IMR-90 (cell line): Measurements from ENCODE around the gene CYSTM1. TPM values are rescaled to one million over a fixed set of nuclear protein-coding genes. Genes with fewer than 3 reads are reported as not detected.

Experiments used
- ATAC-seq: fragments of 200-7000 bp; cut with Tn5 transposase; 2 replicates; pipeline ENCODE4 v1.9.1; 2020; ENCODE audit warnings: low read depth, mild to moderate bottlenecking, moderate library complexity
- BruUV-seq: library from RNA; stranded (reverse); fragments of 400-500 nt; replicated peaks from 2 replicates; lab custom pipeline; 2021; lab: Mats Ljungman, UMichigan
- CTCF ChIA-PET: fragments of 300-600 bp; formaldehyde crosslinking; extraction: SDS; loops from one replicate; lab custom pipeline; 2021; ENCODE audit warnings: antibody characterized with exemption; lab: Yijun Ruan, JAX
- POLR2A ChIA-PET: fragments of 300-600 bp; sonication (Branson Sonifier 250); formaldehyde crosslinking; loops from one replicate; lab custom pipeline; 2022; ENCODE audit warnings: antibody characterized with exemption; ENCODE audit not compliant: unreplicated experiment; lab: Charles Lee
- DNase-seq: peaks from one replicate; pipeline ENCODE4 v3.0.0; 2013
- H2AFZ ChIP-seq: replicated peaks from 2 replicates; pipeline ENCODE3; 2013; ENCODE audit warnings: low read length, mild to moderate bottlenecking; ENCODE audit not compliant: poor library complexity
- H2AK5ac ChIP-seq: 2 replicates; pipeline ENCODE4 v1.6.1; 2013; ENCODE audit warnings: low read depth, low read length, inconsistent platforms
- H2AK9ac ChIP-seq: replicated peaks from 2 replicates; pipeline ENCODE3; 2013; ENCODE audit warnings: mild to moderate bottlenecking, low read depth, low read length, moderate library complexity; ENCODE audit not compliant: poor library complexity
- H2BK120ac ChIP-seq: 2 replicates; pipeline ENCODE4 v1.6.1; 2013; ENCODE audit warnings: low read depth, low read length, inconsistent platforms
- H2BK15ac ChIP-seq: 3 replicates; pipeline ENCODE4 v1.6.1; 2013; ENCODE audit warnings: low read depth, low read length, inconsistent platforms
- H2BK20ac ChIP-seq: 2 replicates; pipeline ENCODE4 v1.6.1; 2013; ENCODE audit warnings: low read depth, mild to moderate bottlenecking, inconsistent platforms, low read length, moderate library complexity
- H2BK5ac ChIP-seq: 2 replicates; pipeline ENCODE4 v1.6.1; 2013; ENCODE audit warnings: mild to moderate bottlenecking, low read depth, low read length, inconsistent platforms; ENCODE audit not compliant: poor library complexity, severe bottlenecking
- H3K14ac ChIP-seq: replicated peaks from 2 replicates; pipeline ENCODE4 v1.6.1; 2013; ENCODE audit warnings: low read depth, low read length, inconsistent platforms
- H3K18ac ChIP-seq: 2 replicates; pipeline ENCODE4 v1.6.1; 2013; ENCODE audit warnings: low read depth, low read length, control low read depth
- H3K23ac ChIP-seq: 2 replicates; pipeline ENCODE4 v1.6.1; 2013; ENCODE audit warnings: low read depth, low read length, inconsistent platforms
- H3K27ac ChIP-seq: 2 replicates; pipeline ENCODE4 v1.5.1; 2013; ENCODE audit warnings: mild to moderate bottlenecking, control low read depth, low read length; ENCODE audit not compliant: insufficient read depth
- H3K27me3 ChIP-seq: 2 replicates; pipeline ENCODE4 v1.6.1; 2013; ENCODE audit warnings: low read length; ENCODE audit not compliant: control insufficient read depth, insufficient read depth
- H3K36me3 ChIP-seq: 2 replicates; pipeline ENCODE4 v1.6.1; 2013; ENCODE audit warnings: low read length, mixed read lengths; ENCODE audit not compliant: control insufficient read depth, insufficient read depth
- H3K4ac ChIP-seq: 2 replicates; pipeline ENCODE4 v1.6.1; 2013; ENCODE audit warnings: low read depth, low read length, inconsistent platforms
- H3K4me1 ChIP-seq: 2 replicates; pipeline ENCODE4 v1.6.1; 2013; ENCODE audit warnings: low read length, mixed read lengths; ENCODE audit not compliant: control insufficient read depth, insufficient read depth
- H3K4me2 ChIP-seq: 2 replicates; pipeline ENCODE4 v1.6.1; 2013; ENCODE audit warnings: low read depth, mild to moderate bottlenecking, control low read depth, low read length, moderate library complexity
- H3K4me3 ChIP-seq: 2 replicates; pipeline ENCODE4 v1.5.1; 2013; ENCODE audit warnings: low read depth, mild to moderate bottlenecking, control low read depth, low read length, moderate library complexity; ENCODE audit not compliant: insufficient read depth
- H3K56ac ChIP-seq: 2 replicates; pipeline ENCODE4 v1.6.1; 2013; ENCODE audit warnings: low read length, inconsistent platforms; ENCODE audit not compliant: insufficient read depth; ENCODE audit errors: extremely low read depth
- H3K79me1 ChIP-seq, 2 experiments: 2 replicates each; pipeline ENCODE4 v1.6.1; 2013; ENCODE audit warnings: low read length in 2 of 2, inconsistent platforms in 1 of 2, low read depth in 1 of 2
- H3K9ac ChIP-seq: 2 replicates; pipeline ENCODE4 v1.6.1; 2013; ENCODE audit warnings: low read depth, low read length, control low read depth
- H3K9me1 ChIP-seq: 2 replicates; pipeline ENCODE4 v1.6.1; 2013; ENCODE audit warnings: low read length, inconsistent platforms; ENCODE audit not compliant: insufficient read depth
- H3K9me3 ChIP-seq: 2 replicates; pipeline ENCODE4 v1.6.1; 2013; ENCODE audit warnings: low read length; ENCODE audit not compliant: control insufficient read depth, insufficient read depth
- H4K20me1 ChIP-seq: 2 replicates; pipeline ENCODE4 v1.6.1; 2013; ENCODE audit warnings: low read length, inconsistent platforms; ENCODE audit not compliant: insufficient read depth
- H4K5ac ChIP-seq: 2 replicates; pipeline ENCODE4 v1.6.1; 2013; ENCODE audit warnings: mild to moderate bottlenecking, low read depth, low read length, control low read depth
- H4K8ac ChIP-seq, 2 experiments: 2 replicates each; pipeline ENCODE4 v1.6.1; 2013; ENCODE audit warnings: low read depth in 2 of 2, low read length in 2 of 2, control low read depth in 1 of 2, inconsistent platforms in 1 of 2
- H4K91ac ChIP-seq: 2 replicates; pipeline ENCODE4 v1.6.1; 2013; ENCODE audit warnings: low read depth, low read length, inconsistent platforms; ENCODE audit not compliant: insufficient read depth
- BHLHE40 ChIP-seq: fragments of 150-350 bp; IDR thresholded peaks from 2 replicates; pipeline ENCODE4 v1.6.1; 2016; ENCODE audit warnings: mild to moderate bottlenecking, low read depth, low read length
- CEBPB ChIP-seq: IDR thresholded peaks from 2 replicates; pipeline ENCODE4 v1.6.1; 2012; ENCODE audit warnings: low read depth, low read length, improper control_type of control experiment
- CHD1 ChIP-seq: IDR thresholded peaks from 2 replicates; pipeline ENCODE4 v1.6.1; 2012; ENCODE audit warnings: low read depth, low read length, improper control_type of control experiment
- CTCF ChIP-seq: conservative IDR thresholded peaks from 2 replicates; pipeline ENCODE4 v1.5.1; 2012; ENCODE audit warnings: mild to moderate bottlenecking, low read depth, low read length, improper control_type of control experiment
- FOS ChIP-seq: fragments of 150-350 bp; IDR thresholded peaks from 2 replicates; pipeline ENCODE4 v1.6.1; 2016; ENCODE audit warnings: low read depth, low read length
- MAFK ChIP-seq: IDR thresholded peaks from 2 replicates; pipeline ENCODE4 v1.6.1; 2012; ENCODE audit warnings: low read depth, low read length, improper control_type of control experiment
- MAZ ChIP-seq: IDR thresholded peaks from 2 replicates; pipeline ENCODE4 v1.6.1; 2012; ENCODE audit warnings: low read depth, mild to moderate bottlenecking, low read length, improper control_type of control experiment, moderate library complexity, borderline replicate concordance
- MXI1 ChIP-seq: IDR thresholded peaks from 2 replicates; pipeline ENCODE4 v1.6.1; 2012; ENCODE audit warnings: low read depth, mild to moderate bottlenecking, low read length, moderate library complexity, borderline replicate concordance
- NFE2L2 ChIP-seq: fragments of 150-350 bp; IDR thresholded peaks from 2 replicates; pipeline ENCODE4 v1.6.1; 2016; ENCODE audit warnings: low read depth, mild to moderate bottlenecking, low read length
- POLR2A ChIP-seq: IDR thresholded peaks from 2 replicates; pipeline ENCODE4 v1.6.1; 2012; ENCODE audit warnings: mild to moderate bottlenecking, low read depth, low read length
- RAD21 ChIP-seq: IDR thresholded peaks from 2 replicates; pipeline ENCODE4 v1.6.1; 2012; ENCODE audit warnings: low read length, improper control_type of control experiment
- RFX5 ChIP-seq: IDR thresholded peaks from 2 replicates; pipeline ENCODE4 v1.8.0; 2012; ENCODE audit warnings: low read depth, mild to moderate bottlenecking, low read length, moderate library complexity
- SMC3 ChIP-seq: fragments of 150-350 bp; IDR thresholded peaks from 2 replicates; pipeline ENCODE4 v1.6.1; 2016; ENCODE audit warnings: low read depth, mild to moderate bottlenecking, antibody characterized with exemption, low read length, moderate library complexity
- WGBS, 2 experiments: methylation state at CpG; one replicate each; pipeline versions ENCODE4 v1.1.5 to v1.1.7; 2013; ENCODE audit warnings: missing lambda C conversion rate in 2 of 2; ENCODE audit not compliant: insufficient read length in 1 of 2; ENCODE audit errors: extremely low coverage in 2 of 2; 5-methylcytosine and 5-hydroxymethylcytosine counted together
- dilution Hi-C: fragments of 300-500 bp; cut with HindIII; formaldehyde crosslinking; loops from one replicate; pipeline ENCODE4 v1.14.3; 2018; ENCODE audit warnings: low sequenced_read_pairs; ENCODE audit not compliant: unreplicated experiment
- in situ Hi-C: fragments of 300-500 bp; cut with MboI; formaldehyde crosslinking; loops from 3 replicates; pipeline ENCODE4 v1.14.3; 2019; ENCODE audit warnings: low sequenced_read_pairs, inconsistent platforms, mixed read lengths
- intact Hi-C: fragments of 100-400 bp; cut with micrococcal nuclease; formaldehyde crosslinking; loops from 2 replicates; pipeline ENCODE4 v1.10.0; 2022
- polyA plus RNA-seq, 3 experiments: library from polyadenylated mRNA; depleted of rRNA; stranded (reverse); fragments of >200 nt; gene quantifications; 2 replicates each; pipeline ENCODE4 v1.2.3, GENCODE V29; 2012; ENCODE audit warnings: low replicate concordance in 1 of 3
- total RNA-seq: library from RNA; depleted of rRNA; stranded (reverse); fragments of >200 nt; gene quantifications from 2 replicates; pipeline ENCODE4 v1.2.3, GENCODE V29; 2012
- TF ChIP-seq, protein P1 (sequence below): fragments of 150-350 bp; IDR thresholded peaks from 2 replicates; pipeline ENCODE4 v1.6.1; 2016; ENCODE audit warnings: low read depth, mild to moderate bottlenecking, low read length, moderate library complexity, borderline replicate concordance
- TF ChIP-seq, protein P2 (sequence below): fragments of 150-350 bp; IDR thresholded peaks from 2 replicates; pipeline ENCODE4 v1.6.1; 2017; ENCODE audit warnings: mild to moderate bottlenecking, antibody characterized with exemption, low read length, low read depth

Gene CYSTM1
- total and polyA plus RNA-seq, 2 of the 4 experiments (the other 2 are of a cell fraction): 7.3 to 15.0 TPM

GRCh38 chr5:140239461-140239860, 64.5 kb downstream of the CYSTM1 start:
- 100% methylated on average over 1 of the region's 5 CpGs; no CpG with 5 or more reads in 1 of the 2 experiments for WGBS, 2 experiments
- no peak overlapping the region for H2AK5ac ChIP-seq
- H2AK9ac ChIP-seq: no peak overlapping the region
- no peak overlapping the region for H2AFZ ChIP-seq
- ChIA-PET POLR2A (no interaction called here), CTCF (interaction anchor here (0.9 to 8.7 kb wide), 10 partner anchors 8 to 119 kb away, joined by 3 to 233 read pairs (median 4); partner anchors contain the start of gene HBEGF)
- in situ Hi-C loops: no loop called here
- H3K23ac ChIP-seq: no peak overlapping the region
- no peak overlapping the region for H3K14ac ChIP-seq
- no peak overlapping the region for H4K5ac ChIP-seq
- H4K20me1 ChIP-seq: peaks cover 11% of the 10 kb centered on the region
- peaks cover 15% of the 10 kb centered on the region for H3K4me1 ChIP-seq
- H4K91ac ChIP-seq: no peak overlapping the region
- peaks cover 9% of the 10 kb centered on the region for H3K9me1 ChIP-seq
- H3K56ac ChIP-seq: no peak overlapping the region
- no peak overlapping the region for H3K9ac ChIP-seq
- H3K18ac ChIP-seq: no peak overlapping the region
- no peak overlapping the region for H2BK5ac ChIP-seq
- intact Hi-C loops: no loop called here
- H3K4ac ChIP-seq: no peak overlapping the region
- no peak overlapping the region for H2BK20ac ChIP-seq
- H3K36me3 ChIP-seq: no peaks in the 10 kb centered on the region
- dilution Hi-C loops: no loop called here
- no peak overlapping the region for H4K8ac ChIP-seq
- no peaks in the 10 kb centered on the region for H3K9me3 ChIP-seq
- H3K27me3 ChIP-seq: no peaks in the 10 kb centered on the region
- H3K27ac ChIP-seq: no peak overlapping the region
- no peak overlapping the region for H3K4me3 ChIP-seq
- H2BK15ac ChIP-seq: no peak overlapping the region
- no peak overlapping the region for H3K4me2 ChIP-seq
- no peak for ATAC-seq
- peaks cover 11 to 24% of the 10 kb centered on the region in 2 experiments; a peak in 3 of 4 replicates for H3K79me1 ChIP-seq
- no TSS peak for BruUV-seq
- no peak for TF ChIP-seq BHLHE40
- TF ChIP-seq CHD1: no peak
- no peak for TF ChIP-seq RFX5
- no peak for TF ChIP-seq POLR2A
- no peak for TF ChIP-seq RAD21
- no peak for TF ChIP-seq MXI1
- no peak for TF ChIP-seq SMC3
- TF ChIP-seq FOS: no peak
- TF ChIP-seq, protein P1, sequence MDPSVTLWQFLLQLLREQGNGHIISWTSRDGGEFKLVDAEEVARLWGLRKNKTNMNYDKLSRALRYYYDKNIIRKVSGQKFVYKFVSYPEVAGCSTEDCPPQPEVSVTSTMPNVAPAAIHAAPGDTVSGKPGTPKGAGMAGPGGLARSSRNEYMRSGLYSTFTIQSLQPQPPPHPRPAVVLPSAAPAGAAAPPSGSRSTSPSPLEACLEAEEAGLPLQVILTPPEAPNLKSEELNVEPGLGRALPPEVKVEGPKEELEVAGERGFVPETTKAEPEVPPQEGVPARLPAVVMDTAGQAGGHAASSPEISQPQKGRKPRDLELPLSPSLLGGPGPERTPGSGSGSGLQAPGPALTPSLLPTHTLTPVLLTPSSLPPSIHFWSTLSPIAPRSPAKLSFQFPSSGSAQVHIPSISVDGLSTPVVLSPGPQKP: no peak
- no peak for TF ChIP-seq MAFK
- no peak for TF ChIP-seq NFE2L2
- TF ChIP-seq, protein P2, sequence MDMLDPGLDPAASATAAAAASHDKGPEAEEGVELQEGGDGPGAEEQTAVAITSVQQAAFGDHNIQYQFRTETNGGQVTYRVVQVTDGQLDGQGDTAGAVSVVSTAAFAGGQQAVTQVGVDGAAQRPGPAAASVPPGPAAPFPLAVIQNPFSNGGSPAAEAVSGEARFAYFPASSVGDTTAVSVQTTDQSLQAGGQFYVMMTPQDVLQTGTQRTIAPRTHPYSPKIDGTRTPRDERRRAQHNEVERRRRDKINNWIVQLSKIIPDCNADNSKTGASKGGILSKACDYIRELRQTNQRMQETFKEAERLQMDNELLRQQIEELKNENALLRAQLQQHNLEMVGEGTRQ: no peak
- no peak for TF ChIP-seq MAZ
- no peak for TF ChIP-seq CTCF
- no peak for TF ChIP-seq CEBPB
- no peak overlapping the region for H2BK120ac ChIP-seq
- DNase-seq: no peak
